Measurements from ENCODE around the gene ACR.

ACR gene

GRCh38 chr22:50702821-50703725 is 34.9 kb upstream of the ACR start:
- DNase-seq, result no peak

- DNase-seq, result no peak
Measured at GRCh38 chr22:50703726-50704509, 34.1 kb upstream of the ACR start.

- DNase-seq, result no peak
Measured at GRCh38 chr22:50704510-50705218, 33.3 kb upstream of the ACR start.

- DNase-seq, result no peak
Measured at GRCh38 chr22:50705219-50705691, 32.7 kb upstream of the ACR start.

DNA sequence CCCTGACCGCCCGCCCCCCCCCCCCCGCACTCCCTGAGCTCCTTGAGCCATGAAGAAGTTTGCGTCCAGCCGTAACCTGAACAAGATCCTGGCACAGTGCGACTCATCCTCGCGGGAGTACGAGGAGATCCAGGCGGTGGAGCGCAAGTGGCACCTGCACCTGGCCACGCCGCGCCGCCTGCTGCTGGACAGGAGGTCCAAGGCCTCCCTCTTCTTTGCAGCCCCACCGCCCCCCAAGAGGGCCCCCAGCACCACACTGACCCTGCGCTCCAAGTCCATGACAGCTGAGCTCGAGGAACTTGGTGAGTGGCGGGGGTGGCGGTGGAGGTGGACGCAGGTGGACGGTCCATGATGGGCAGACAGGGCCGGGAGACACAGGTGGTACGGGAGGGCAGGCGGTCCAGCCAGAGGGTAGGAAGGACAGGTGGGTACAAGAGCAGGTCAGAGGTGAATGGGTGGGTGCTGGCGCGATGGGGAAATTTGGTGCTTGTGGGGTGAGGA is 32.1 kb upstream of the ACR start:
- DNase-seq, result no peak

- no peak for DNase-seq
Measured at GRCh38 chr22:50706481-50707125, 31.4 kb upstream of the ACR start.

DNA sequence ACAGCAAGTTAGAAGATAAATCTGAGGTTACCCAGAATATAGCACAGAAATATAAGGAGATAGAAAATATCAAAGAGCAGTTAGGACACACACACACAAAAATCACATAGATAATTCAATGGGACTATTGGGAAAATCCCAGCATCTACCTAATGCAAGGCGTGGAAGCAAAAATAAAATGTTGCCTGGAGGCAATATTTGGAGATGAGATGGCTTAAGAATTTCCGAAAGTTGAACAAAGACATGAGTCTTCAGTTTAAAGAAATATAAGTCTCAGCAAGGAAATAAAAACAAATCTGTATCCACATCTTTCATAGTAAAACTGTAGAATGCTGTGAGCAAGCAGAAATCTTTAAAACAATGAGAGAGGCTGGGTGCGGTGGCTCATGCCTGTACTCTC is 29.5 kb upstream of the ACR start:
- DNase-seq, result no peak

- DNase-seq, result no peak
Measured at GRCh38 chr22:50708996-50709395, 29.0 kb upstream of the ACR start.

DNA sequence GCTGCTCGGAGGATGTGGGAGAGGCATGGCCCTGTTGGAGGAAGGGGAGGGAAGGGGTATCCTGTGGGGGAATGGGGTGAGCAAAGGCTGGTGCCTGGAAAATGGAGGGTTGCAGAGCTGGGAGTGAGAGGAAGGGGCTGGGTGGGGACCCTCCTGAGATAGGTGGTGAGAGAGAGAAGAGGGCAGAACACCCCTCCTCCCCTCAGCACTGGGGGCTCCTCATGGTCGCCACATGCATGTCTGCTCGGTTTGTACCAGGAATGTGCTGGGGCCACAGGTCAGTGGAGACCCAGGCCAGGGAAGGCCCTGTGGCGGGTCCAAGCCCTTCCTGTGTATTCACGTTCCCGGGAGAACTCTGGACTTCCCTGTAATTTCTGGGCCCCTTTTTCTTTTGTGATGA is 27.8 kb upstream of the ACR start:
- DNase-seq, result no peak

GRCh38 chr22:50710886-50711285 is 27.1 kb upstream of the ACR start:
- no peak for DNase-seq

DNA sequence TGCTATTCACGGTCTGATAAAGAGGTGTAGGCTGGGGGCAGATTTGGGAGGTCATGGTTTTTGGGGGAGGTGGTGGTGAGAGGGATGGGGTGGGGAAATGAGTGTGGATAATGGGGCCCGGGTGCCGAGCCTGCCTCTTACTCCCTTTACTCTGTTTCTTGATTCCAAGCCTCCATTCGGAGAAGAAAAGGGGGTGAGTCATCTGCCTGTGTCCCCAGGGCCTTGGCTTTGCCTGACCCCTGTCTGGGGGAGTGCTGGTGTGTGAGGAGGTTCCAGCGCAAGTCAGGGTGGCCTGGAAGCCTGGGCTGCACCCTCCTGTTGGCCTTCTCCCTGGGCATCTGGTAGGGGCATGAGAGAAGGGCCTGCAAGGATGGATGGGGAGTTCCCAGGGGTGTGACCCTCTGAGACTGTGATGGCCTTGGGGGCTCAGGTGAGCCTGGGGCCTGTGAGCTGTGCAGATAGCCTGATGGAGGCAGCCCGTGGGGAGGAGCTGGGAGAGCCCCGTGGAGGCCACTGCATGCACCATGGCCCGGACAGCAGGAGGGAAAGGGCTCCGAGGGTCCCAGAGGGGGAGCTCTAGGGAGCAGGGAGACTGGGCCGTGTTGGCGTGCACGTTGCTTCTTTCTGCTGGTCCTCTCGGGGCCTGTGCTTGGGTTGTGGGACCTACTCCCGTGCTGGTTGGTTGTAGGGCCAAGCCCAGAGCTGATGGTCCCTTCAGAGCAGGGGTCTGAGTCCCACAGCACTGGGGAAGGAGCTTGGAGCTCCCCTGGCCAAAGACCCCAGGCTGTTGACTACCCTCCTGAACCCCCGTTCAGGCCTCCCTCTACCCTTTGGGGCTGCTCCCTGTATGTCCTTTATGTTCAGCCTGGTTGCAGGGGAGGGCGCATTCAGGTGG is 26.3 kb upstream of the ACR start:
- no peak for DNase-seq

- no peak for DNase-seq
Measured at GRCh38 chr22:50712341-50713007, 25.5 kb upstream of the ACR start.

DNA sequence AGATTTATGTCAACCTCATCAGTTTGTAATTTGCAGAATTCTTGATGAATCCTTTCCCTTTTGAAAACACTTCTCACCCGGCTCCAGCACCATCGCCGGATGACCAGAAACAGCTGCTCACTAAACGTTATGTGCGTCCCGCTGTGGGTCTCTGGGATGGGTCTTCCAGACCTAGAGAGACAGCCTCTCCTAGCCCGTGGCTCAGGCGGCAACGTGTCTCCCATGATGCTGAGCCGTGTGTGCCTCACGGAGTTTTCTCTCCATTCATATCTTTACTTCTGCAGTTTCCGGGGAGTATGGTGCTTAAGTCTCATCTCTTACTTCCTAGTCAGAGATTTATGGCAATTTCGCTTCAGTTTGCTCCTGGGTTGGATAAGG is 25.0 kb upstream of the ACR start:
- DNase-seq, result no peak

DNA sequence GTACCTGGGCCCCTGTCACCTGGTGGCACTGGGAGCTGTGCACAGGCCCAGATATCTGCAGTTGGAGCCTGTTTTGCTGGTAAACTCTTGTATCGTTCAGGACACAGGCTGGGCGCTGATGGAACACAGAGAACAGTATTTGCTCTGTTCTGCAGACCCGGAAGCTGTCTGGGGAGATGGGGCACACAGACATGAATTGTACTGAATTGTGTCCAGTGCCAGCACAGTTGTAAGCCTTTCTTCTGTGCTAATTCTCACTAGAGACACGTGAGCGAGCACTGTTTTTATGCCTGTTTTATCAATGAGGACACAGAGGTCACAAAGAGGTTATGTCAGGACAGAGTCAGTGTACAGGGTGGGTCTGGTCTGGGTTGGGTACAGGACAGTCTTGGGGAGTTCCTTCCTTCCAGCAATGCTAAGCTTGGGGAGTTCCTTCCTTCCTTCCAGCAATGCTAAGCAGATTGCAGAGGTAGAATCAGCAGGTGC is 24.4 kb upstream of the ACR start:
- no peak for DNase-seq

- no peak for DNase-seq
Measured at GRCh38 chr22:50714150-50714549, 23.9 kb upstream of the ACR start.

GRCh38 chr22:50714631-50715179 is 23.3 kb upstream of the ACR start:
- no peak for DNase-seq

GRCh38 chr22:50715250-50715649 is 22.8 kb upstream of the ACR start:
- no peak for DNase-seq

DNA sequence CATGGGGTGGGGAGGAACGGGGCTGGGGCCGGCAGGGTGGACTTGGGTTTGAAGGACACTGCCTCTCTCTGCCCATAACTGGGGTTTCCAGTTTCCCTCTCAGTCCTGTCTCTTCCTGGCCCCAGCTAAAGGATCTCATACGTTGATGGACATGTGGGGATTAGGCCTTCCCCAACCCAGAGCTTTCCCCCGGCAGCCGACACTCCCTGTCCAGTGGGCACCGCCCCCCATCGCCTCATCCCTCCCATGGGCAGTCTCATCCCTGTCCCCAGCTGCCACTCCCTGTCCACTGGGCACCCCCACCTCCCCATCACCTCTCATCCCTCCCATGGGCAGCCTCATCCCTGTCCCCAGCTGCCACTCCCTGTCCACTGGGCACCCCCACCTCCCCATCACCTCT is 22.2 kb upstream of the ACR start:
- DNase-seq, result no peak

DNA sequence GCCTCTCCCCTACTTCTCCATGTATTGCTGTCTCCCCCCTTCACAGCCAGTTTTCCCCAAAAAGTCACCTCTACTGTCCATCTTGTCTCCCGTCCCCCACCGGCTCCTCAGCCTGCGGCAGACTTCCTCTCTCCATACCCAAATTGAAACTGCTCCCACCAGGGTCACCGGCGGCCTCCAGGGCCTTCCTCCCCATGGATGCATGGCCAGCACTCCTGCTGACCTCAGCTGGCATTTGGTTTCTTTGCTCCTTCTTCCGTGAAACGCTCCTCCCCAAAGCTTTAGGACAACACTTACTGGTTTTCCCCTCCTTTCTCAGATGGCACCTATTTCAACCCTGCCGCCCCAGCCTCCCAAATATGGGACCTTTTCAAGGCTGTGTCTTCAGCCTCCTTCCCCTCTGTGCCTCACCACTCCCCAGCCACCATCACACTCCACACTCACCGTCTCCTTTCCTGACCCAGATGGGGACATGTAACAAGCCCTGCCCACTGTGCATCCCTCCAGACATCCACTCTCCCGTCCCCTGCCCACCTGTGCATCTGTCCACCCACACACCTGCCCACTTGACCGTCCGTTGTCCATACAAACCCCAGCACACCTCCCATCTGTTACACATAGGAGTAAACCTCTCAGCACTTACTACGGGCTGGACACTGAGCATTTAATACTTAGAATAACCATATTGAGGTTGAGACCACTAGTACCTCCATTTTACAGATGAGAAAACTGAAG is 21.5 kb upstream of the ACR start:
- no peak for DNase-seq
